Mesenchymal stem cell (in vitro differentiated cells and primary cell): ENCODE measurements around the gene TUSC2.

ENCODE experiments used
- DNase-seq: peaks from one replicate; pipeline ENCODE4 v3.0.0-alpha.2; 2013
- H2AFZ ChIP-seq: one replicate; pipeline ENCODE4 v1.6.1; 2013; ENCODE audit warnings: low read depth, mild to moderate bottlenecking, control low read depth, inconsistent platforms, low read length, moderate library complexity
- H2AK5ac ChIP-seq: 2 replicates; pipeline ENCODE4 v1.6.1; 2013; ENCODE audit warnings: low read length, moderate library complexity, mild to moderate bottlenecking, inconsistent platforms; ENCODE audit not compliant: severe bottlenecking
- H2BK120ac ChIP-seq: one replicate; pipeline ENCODE4 v1.6.1; 2013; ENCODE audit warnings: low read depth, mild to moderate bottlenecking, inconsistent platforms, low read length, moderate library complexity
- H2BK12ac ChIP-seq, 2 experiments: one replicate each; pipeline ENCODE4 v1.6.1; 2013; ENCODE audit warnings: inconsistent platforms in 2 of 2, low read length in 2 of 2, mild to moderate bottlenecking in 2 of 2, moderate library complexity in 2 of 2, control low read depth in 1 of 2
- H2BK15ac ChIP-seq: one replicate; pipeline ENCODE4 v1.6.1; 2013; ENCODE audit warnings: mild to moderate bottlenecking, low read depth, inconsistent platforms; ENCODE audit not compliant: poor library complexity, severe bottlenecking
- H2BK5ac ChIP-seq: 2 replicates; pipeline ENCODE4 v1.6.1; 2013; ENCODE audit warnings: low read depth, mild to moderate bottlenecking, low read length, control low read depth, inconsistent platforms; ENCODE audit not compliant: poor library complexity, severe bottlenecking
- H3K14ac ChIP-seq, 2 experiments: one replicate each; pipeline ENCODE4 v1.6.1; 2013; ENCODE audit warnings: inconsistent platforms in 2 of 2, low read length in 2 of 2, control low read depth in 1 of 2, mild to moderate bottlenecking in 1 of 2, moderate library complexity in 1 of 2
- H3K18ac ChIP-seq, 2 experiments: one replicate each; pipeline ENCODE4 v1.6.1; 2013; ENCODE audit warnings: inconsistent platforms in 2 of 2, low read length in 2 of 2, control low read depth in 1 of 2, low read depth in 1 of 2, mild to moderate bottlenecking in 1 of 2
- H3K23ac ChIP-seq, 2 experiments: one replicate each; pipeline ENCODE4 v1.6.1; 2013; ENCODE audit warnings: inconsistent platforms in 2 of 2, low read length in 2 of 2, mild to moderate bottlenecking in 2 of 2, moderate library complexity in 2 of 2, control low read depth in 1 of 2
- H3K27ac ChIP-seq: 2 replicates; pipeline ENCODE4 v1.5.1; 2013; ENCODE audit warnings: mild to moderate bottlenecking, moderate library complexity, low read length, control low read depth, inconsistent platforms; ENCODE audit not compliant: poor library complexity, severe bottlenecking
- H3K27me3 ChIP-seq, 2 experiments: 2 replicates each; pipeline versions ENCODE4 v1.6.1 to v1.7.0; 2013; ENCODE audit warnings: low read length in 2 of 2, mild to moderate bottlenecking in 2 of 2, moderate library complexity in 2 of 2, control low read depth in 1 of 2, inconsistent platforms in 1 of 2; ENCODE audit not compliant: control insufficient read depth in 1 of 2, insufficient read depth in 1 of 2
- H3K36me3 ChIP-seq, 2 experiments: 2 replicates each; pipeline versions ENCODE4 v1.6.1 to v1.7.0; 2013; ENCODE audit warnings: low read length in 2 of 2, control low read depth in 1 of 2, inconsistent platforms in 1 of 2, low read depth in 1 of 2, mild to moderate bottlenecking in 1 of 2; ENCODE audit not compliant: insufficient read depth in 2 of 2, control insufficient read depth in 1 of 2
- H3K4ac ChIP-seq, 2 experiments: one replicate each; pipeline ENCODE4 v1.6.1; 2013; ENCODE audit warnings: inconsistent platforms in 2 of 2, low read length in 2 of 2, mild to moderate bottlenecking in 2 of 2, moderate library complexity in 2 of 2, control low read depth in 1 of 2, low read depth in 1 of 2
- H3K4me1 ChIP-seq: 2 replicates; pipeline ENCODE4 v1.6.1; 2013; ENCODE audit warnings: low read depth, low read length, control low read depth; ENCODE audit not compliant: control insufficient read depth, insufficient read depth
- H3K4me2 ChIP-seq: 2 replicates; pipeline ENCODE4 v1.6.1; 2013; ENCODE audit warnings: low read length, mild to moderate bottlenecking, inconsistent platforms; ENCODE audit not compliant: poor library complexity, severe bottlenecking
- H3K4me3 ChIP-seq, 2 experiments: 2 replicates each; pipeline versions ENCODE4 v1.5.1 to v1.7.0; 2013; ENCODE audit warnings: low read length in 2 of 2, mild to moderate bottlenecking in 2 of 2, control low read depth in 1 of 2, low read depth in 1 of 2; ENCODE audit not compliant: insufficient read depth in 1 of 2
- H3K79me1 ChIP-seq: replicated peaks from 2 replicates; pipeline ENCODE4 v1.6.1; 2013; ENCODE audit warnings: mild to moderate bottlenecking, control low read depth, low read length, inconsistent platforms; ENCODE audit not compliant: poor library complexity, severe bottlenecking
- H3K9ac ChIP-seq: 2 replicates; pipeline ENCODE4 v1.7.0; 2013; ENCODE audit warnings: mild to moderate bottlenecking, low read length, moderate library complexity
- H3K9me3 ChIP-seq: 2 replicates; pipeline ENCODE4 v1.7.0; 2013; ENCODE audit warnings: mild to moderate bottlenecking, low read length; ENCODE audit not compliant: control insufficient read depth
- H4K8ac ChIP-seq: one replicate; pipeline ENCODE4 v1.6.1; 2013; ENCODE audit warnings: inconsistent platforms, mild to moderate bottlenecking, low read length, moderate library complexity
- H4K91ac ChIP-seq: one replicate; pipeline ENCODE4 v1.6.1; 2013; ENCODE audit warnings: mild to moderate bottlenecking, low read length, inconsistent platforms
- WGBS: methylation state at CpG from one replicate; pipeline ENCODE4 v1.1.7; 2013; ENCODE audit warnings: mixed read lengths; 5-methylcytosine and 5-hydroxymethylcytosine counted together

TUSC2 gene

DNA sequence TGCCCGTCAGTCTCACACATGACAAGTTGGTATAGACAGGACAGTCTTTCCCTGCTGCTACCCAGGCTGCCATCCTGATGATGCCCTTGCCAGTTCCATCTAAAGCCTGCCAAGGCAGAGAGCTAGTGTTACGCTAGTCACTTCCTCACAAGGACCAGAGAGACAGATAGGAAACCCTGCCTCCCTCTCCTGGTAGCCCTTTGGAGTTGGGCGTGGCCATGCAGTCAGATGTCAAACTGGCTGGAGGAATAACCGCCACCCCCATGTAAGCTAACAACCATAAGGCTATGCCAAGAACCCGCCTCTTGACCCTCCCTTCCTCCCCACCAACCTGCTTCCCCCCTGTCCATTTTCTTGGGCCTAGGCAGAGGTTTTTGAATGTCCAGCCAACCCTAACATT is 28.5 kb upstream of the TUSC2 start:
- Histone ChIP-seq H4K91ac (no peak overlapping the region), H2AK5ac (no peak overlapping the region), H4K8ac (no peak overlapping the region), H2BK5ac (no peak overlapping the region), H3K36me3 (peaks cover 56 to 58% of the 10 kb centered on the region in 2 experiments), H3K4me1 (peaks cover 48% of the 10 kb centered on the region), H3K4me3 (peak overlapping the region in 1 of 2 experiments; percentile 95), H2AFZ (no peak overlapping the region), H2BK120ac (no peak overlapping the region), H3K9me3 (no peaks in the 10 kb centered on the region), H3K14ac (no peak overlapping the region), H3K27ac (no peak overlapping the region), H2BK12ac (no peak overlapping the region), H3K23ac (no peak overlapping the region), H3K4ac (no peak overlapping the region), H3K27me3 (no peaks in the 10 kb centered on the region), H3K4me2 (peak overlapping the region; percentile 93), H3K18ac (no peak overlapping the region), H3K9ac (peak overlapping the region; percentile 96), H2BK15ac (no peak overlapping the region), H3K79me1 (peaks cover 22% of the 10 kb centered on the region)
- DNase-seq, result no peak
- 92% methylated on average over 5 of the region's 5 CpGs for WGBS

GRCh38 chr3:50355829-50356552 is 28.0 kb upstream of the TUSC2 start:
- H3K4ac ChIP-seq, result no peak overlapping the region
- no peak overlapping the region for H4K8ac ChIP-seq
- no peaks in the 10 kb centered on the region for H3K27me3 ChIP-seq
- H3K79me1 ChIP-seq, result peaks cover 26% of the 10 kb centered on the region
- H3K36me3 ChIP-seq, result peaks cover 56 to 60% of the 10 kb centered on the region in 2 experiments
- no peak overlapping the region for H3K27ac ChIP-seq
- no peak overlapping the region for H2AK5ac ChIP-seq
- WGBS, result 81% methylated on average over 5 of the region's 5 CpGs
- no peak overlapping the region for H2AFZ ChIP-seq
- H2BK5ac ChIP-seq, result no peak overlapping the region
- peak overlapping the region; percentile 96 for H3K9ac ChIP-seq
- no peak overlapping the region for H3K23ac ChIP-seq
- no peak overlapping the region for H2BK15ac ChIP-seq
- no peak overlapping the region for H3K14ac ChIP-seq
- peak overlapping the region; percentile 93 for H3K4me2 ChIP-seq
- H4K91ac ChIP-seq, result no peak overlapping the region
- H3K4me1 ChIP-seq, result peaks cover 54% of the 10 kb centered on the region
- H3K9me3 ChIP-seq, result no peaks in the 10 kb centered on the region
- H2BK12ac ChIP-seq, result no peak overlapping the region
- no peak overlapping the region for H2BK120ac ChIP-seq
- peak overlapping the region in 1 of 2 experiments; percentile 95 for H3K4me3 ChIP-seq
- H3K18ac ChIP-seq, result no peak overlapping the region
- no peak for DNase-seq

GRCh38 chr3:50354850-50355249 is 26.8 kb upstream of the TUSC2 start:
- no peaks in the 10 kb centered on the region for H3K9me3 ChIP-seq
- H3K9ac ChIP-seq, result no peak overlapping the region
- H2BK15ac ChIP-seq, result no peak overlapping the region
- WGBS, result 98% methylated on average over 7 of the region's 7 CpGs
- no peak overlapping the region for H2BK120ac ChIP-seq
- H3K23ac ChIP-seq, result no peak overlapping the region
- DNase-seq, result no peak
- H2BK12ac ChIP-seq, result no peak overlapping the region
- no peak overlapping the region for H3K4ac ChIP-seq
- H3K36me3 ChIP-seq, result peaks cover 56 to 60% of the 10 kb centered on the region in 2 experiments
- no peak overlapping the region for H2AFZ ChIP-seq
- H3K14ac ChIP-seq, result no peak overlapping the region
- no peak overlapping the region for H4K91ac ChIP-seq
- H3K18ac ChIP-seq, result no peak overlapping the region
- H3K4me1 ChIP-seq, result peaks cover 61% of the 10 kb centered on the region
- peaks cover 28% of the 10 kb centered on the region for H3K79me1 ChIP-seq
- H3K27me3 ChIP-seq, result no peaks in the 10 kb centered on the region
- H2BK5ac ChIP-seq, result no peak overlapping the region
- no peak overlapping the region for H4K8ac ChIP-seq
- H2AK5ac ChIP-seq, result no peak overlapping the region
- H3K4me3 ChIP-seq, result no peak overlapping the region
- no peak overlapping the region for H3K27ac ChIP-seq
- no peak overlapping the region for H3K4me2 ChIP-seq

DNA sequence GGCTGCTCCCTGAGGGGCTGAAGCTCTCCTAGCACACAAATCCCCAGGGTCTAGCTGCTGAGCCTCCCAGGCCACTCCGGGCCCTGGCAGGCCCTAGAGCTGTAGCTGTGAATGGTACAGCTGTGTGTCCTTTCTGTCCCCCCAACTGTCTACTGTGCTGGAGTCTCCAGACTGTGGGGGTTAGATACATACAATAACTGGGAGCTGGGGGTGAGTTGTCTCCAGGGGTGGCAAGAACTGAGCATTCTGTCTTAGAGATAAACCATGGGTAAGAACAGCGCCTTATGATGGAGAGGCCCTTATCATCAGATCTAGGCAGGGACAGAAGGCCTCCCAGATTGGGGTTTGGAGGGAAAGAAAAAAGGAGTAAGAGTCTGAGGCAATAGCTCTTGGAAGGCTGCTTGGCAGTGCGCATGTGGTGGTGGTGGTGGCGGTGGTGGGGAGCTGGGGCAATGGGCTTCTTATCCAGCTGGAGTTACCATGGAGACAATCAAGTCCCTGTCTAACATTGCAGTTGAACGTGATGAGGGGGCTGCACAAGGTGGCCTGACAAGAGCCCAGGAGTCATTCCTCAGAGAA is 26.3 kb upstream of the TUSC2 start:
- Histone ChIP-seq H3K27ac (no peak overlapping the region), H3K14ac (no peak overlapping the region), H2BK12ac (no peak overlapping the region), H2AFZ (no peak overlapping the region), H3K4me1 (peaks cover 64% of the 10 kb centered on the region), H3K18ac (no peak overlapping the region), H3K4me3 (no peak overlapping the region), H2AK5ac (no peak overlapping the region), H2BK15ac (no peak overlapping the region), H4K91ac (no peak overlapping the region), H4K8ac (no peak overlapping the region), H3K4ac (no peak overlapping the region), H2BK120ac (no peak overlapping the region), H3K9ac (no peak overlapping the region), H3K27me3 (no peaks in the 10 kb centered on the region), H3K79me1 (peaks cover 34% of the 10 kb centered on the region), H3K4me2 (no peak overlapping the region), H3K36me3 (peaks cover 57 to 60% of the 10 kb centered on the region in 2 experiments), H2BK5ac (no peak overlapping the region), H3K23ac (no peak overlapping the region), H3K9me3 (no peaks in the 10 kb centered on the region)
- DNase-seq, result no peak
- over 99% methylated on average over 5 of the region's 5 CpGs for WGBS
